Measurements from ENCODE around the gene TXNDC5. TPM values are rescaled to one million over a fixed set of nuclear protein-coding genes. Genes with fewer than 3 reads are reported as not detected.
A peak's percentile ranks its signal among the peaks of the same experiment; 100 is the strongest.

Gene TXNDC5
- total RNA-seq, 1 donor, result 365 TPM

DNA sequence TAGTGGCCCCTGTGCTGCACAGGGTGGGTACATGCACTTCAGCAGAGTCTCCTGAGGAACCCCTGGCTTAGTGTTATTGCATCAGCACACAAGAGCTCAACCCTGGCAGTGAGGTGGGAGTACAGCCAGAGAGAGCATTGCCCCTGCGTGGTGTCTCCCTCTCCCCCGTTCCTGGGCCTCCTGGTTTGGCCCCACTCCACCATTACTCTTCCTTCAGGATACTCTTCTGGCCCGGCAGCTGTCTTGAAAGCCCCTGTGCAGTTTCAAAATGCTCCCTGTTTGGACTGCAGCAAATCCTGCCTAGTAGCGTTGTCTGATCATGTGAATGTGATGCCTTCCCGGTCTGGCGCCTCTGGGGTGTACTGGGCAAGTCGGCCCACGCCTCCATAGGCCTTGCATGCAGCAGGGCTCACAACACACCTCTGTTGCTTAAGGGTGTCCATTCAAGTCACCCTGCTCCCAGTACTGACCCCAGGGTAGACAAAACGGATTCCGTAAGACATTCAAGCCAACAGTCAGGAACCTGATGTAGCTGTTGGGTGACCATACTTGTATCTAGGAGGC lies 32.1 kb downstream of the TXNDC5 start:
- DNase-seq (ENCODE audit: low read depth), result peak; percentile 29
- no peak overlapping the region for H3K4me3 ChIP-seq (ENCODE audit: low read depth, low read length)
- TF ChIP-seq, protein P1, sequence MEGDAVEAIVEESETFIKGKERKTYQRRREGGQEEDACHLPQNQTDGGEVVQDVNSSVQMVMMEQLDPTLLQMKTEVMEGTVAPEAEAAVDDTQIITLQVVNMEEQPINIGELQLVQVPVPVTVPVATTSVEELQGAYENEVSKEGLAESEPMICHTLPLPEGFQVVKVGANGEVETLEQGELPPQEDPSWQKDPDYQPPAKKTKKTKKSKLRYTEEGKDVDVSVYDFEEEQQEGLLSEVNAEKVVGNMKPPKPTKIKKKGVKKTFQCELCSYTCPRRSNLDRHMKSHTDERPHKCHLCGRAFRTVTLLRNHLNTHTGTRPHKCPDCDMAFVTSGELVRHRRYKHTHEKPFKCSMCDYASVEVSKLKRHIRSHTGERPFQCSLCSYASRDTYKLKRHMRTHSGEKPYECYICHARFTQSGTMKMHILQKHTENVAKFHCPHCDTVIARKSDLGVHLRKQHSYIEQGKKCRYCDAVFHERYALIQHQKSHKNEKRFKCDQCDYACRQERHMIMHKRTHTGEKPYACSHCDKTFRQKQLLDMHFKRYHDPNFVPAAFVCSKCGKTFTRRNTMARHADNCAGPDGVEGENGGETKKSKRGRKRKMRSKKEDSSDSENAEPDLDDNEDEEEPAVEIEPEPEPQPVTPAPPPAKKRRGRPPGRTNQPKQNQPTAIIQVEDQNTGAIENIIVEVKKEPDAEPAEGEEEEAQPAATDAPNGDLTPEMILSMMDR (IDR thresholded peaks at IDR 0.05; ENCODE audit: insufficient read depth, low read depth, low read length), result no peak

DNA sequence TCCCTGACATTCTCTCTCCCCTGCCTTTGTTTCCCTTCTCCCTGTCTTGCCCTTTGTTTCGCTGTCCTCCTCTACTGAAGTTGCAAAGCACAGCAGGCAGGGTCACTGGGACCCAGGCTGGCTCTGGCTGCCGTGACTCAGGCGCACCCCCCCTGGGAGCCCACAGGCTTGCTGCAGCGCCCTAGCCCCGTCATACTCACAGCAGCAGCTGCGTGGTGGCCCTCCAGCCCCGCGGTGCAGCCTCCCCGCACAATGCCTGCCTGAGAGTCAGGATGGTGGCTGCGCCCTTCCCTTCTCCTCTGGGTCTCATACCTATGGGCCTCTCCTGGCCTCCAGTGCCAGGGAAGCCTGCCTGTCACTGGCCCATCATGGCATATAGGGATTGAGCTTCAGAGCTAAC lies 41.7 kb downstream of the TXNDC5 start:
- H3K4me3 ChIP-seq (ENCODE audit: low read depth, low read length), result no peak overlapping the region
- TF ChIP-seq, protein P1 (IDR thresholded peaks at IDR 0.05; ENCODE audit: insufficient read depth, low read depth, low read length), result no peak
- no peak for DNase-seq (ENCODE audit: low read depth)

DNA sequence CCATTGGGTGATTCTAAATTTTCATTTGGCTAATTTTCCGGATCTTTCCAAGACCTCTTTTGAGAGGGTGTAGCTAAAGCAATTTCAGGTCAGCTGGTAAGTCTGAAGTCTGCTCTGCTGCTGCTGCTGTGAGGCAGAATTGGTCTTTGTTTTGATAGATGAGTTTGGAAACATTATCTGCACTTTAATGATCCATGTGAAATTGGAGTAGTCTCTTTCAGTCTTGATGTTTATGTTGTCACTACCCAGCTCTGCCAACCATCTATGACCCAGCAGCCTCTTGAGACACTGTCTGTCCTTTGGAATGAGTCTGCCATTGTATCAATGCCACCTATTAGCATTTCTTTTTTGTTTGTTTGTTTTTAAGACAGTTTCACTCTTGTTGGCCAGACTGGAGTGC lies 44.1 kb downstream of the TXNDC5 start:
- TF ChIP-seq, protein P1 (IDR thresholded peaks at IDR 0.05; ENCODE audit: insufficient read depth, low read depth, low read length), result no peak
- no peak overlapping the region for H3K4me3 ChIP-seq (ENCODE audit: low read depth, low read length)
- no peak for DNase-seq (ENCODE audit: low read depth)

DNA sequence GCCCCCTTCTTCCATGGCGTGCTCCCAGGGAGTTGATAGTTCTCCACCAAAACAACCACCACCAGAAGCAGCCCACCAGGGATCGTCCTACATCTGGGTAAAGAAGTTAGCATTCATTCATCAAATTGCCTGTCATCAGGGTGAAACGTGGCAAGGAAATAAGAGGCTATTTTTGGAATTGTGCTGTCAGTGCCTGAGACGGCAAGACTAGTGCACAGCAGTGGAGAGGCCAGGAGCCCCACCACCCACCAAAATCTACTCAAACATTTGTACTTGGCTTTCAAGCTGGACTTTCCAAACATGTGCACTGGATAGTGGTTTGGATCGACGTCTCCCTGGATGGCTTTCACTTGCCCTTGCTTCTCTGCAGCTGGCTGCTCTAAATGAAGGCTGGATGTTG lies 44.8 kb downstream of the TXNDC5 start:
- TF ChIP-seq, protein P1 (IDR thresholded peaks at IDR 0.05; ENCODE audit: insufficient read depth, low read depth, low read length), result no peak
- DNase-seq (ENCODE audit: low read depth), result no peak
- no peak overlapping the region for H3K4me3 ChIP-seq (ENCODE audit: low read depth, low read length)

DNA sequence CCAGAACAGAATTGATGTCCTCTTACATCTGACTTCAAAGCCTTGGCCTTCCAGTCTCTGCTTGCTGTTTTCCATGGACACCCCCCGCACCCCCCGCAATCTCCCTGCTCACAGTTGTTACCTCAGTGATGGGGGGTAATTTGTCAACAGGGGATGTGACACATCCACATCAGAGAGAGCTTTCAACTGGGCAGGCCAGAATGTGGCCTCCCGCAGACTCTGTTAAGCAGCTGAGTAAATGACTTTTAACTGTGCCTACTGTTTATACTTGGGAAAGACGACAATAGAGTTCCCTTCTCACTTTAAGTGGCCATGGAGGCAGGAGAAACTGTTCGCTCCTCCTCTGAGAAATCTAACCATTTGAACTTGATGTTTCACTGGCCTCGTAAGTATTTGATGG lies 51.0 kb downstream of the TXNDC5 start:
- no peak overlapping the region for H3K4me3 ChIP-seq (ENCODE audit: low read depth, low read length)
- no peak for DNase-seq (ENCODE audit: low read depth)
- TF ChIP-seq, protein P1 (IDR thresholded peaks at IDR 0.05; ENCODE audit: insufficient read depth, low read depth, low read length), result no peak

DNA sequence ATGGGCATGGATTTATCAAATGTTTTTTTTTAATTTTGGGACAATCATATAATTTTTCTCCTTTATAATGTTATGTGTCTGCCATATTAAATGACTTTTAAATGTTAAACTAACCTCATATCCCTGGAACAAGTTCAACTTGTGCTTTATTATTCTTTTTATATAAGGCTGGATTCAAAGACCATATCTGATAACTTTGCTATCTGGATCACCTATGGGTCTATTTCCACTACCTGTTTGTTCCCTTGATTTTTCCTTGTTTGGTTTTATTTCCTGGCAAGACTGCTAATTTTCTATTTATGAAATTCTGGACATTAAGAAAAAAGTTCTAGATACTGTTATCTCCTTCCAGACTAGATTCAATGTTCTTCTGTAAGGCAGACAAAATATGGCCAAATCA lies 58.8 kb downstream of the TXNDC5 start:
- DNase-seq (ENCODE audit: low read depth), result no peak
- TF ChIP-seq, protein P1 (IDR thresholded peaks at IDR 0.05; ENCODE audit: insufficient read depth, low read depth, low read length), result no peak
- H3K4me3 ChIP-seq (ENCODE audit: low read depth, low read length), result no peak overlapping the region

DNA sequence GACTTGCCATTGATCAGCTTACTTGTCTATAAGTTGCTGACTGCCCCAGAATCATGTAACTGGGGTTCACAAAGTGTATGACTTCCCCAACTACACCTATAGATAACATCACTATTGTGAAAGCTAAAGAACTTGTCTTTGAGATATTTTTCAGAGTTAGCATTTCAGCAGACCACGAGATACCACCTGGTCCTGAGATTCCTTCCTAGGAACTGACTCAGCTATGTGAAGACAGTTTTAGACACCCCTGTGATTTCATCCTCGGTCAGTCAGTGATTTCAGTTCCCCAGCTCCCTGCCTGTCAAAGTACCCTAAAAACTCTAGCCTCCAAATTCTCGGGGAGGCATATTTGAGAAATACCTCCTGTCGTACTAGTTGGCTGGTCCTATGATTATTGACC lies 62.4 kb downstream of the TXNDC5 start:
- DNase-seq (ENCODE audit: low read depth), result no peak
- TF ChIP-seq, protein P1 (IDR thresholded peaks at IDR 0.05; ENCODE audit: insufficient read depth, low read depth, low read length), result no peak
- no peak overlapping the region for H3K4me3 ChIP-seq (ENCODE audit: low read depth, low read length)

Measured in fibroblast of villous mesenchyme (primary cell).